Breast epithelium (tissue), 4 donors: ENCODE results near the gene UNC5A. TPM values are rescaled to one million over a fixed set of nuclear protein-coding genes. Genes with fewer than 3 reads are reported as not detected.

Experiments used
- DNase-seq, 2 donors: peaks; one replicate each; pipeline ENCODE4 v3.0.0-alpha.2; 2019; ENCODE audit warnings: low spot score in 2 of 2
- H3K27ac ChIP-seq, 2 donors: fragments of 200-600 bp; sonication (generic) in 1 of 2; one replicate each; pipeline ENCODE4 v1.5.1; 2016 to 2019; ENCODE audit warnings: mild to moderate bottlenecking in 1 of 2
- H3K27me3 ChIP-seq, 2 donors: fragments of 200-600 bp; sonication (generic) in 1 of 2; one replicate each; pipeline versions ENCODE4 v1.5.1 to v1.6.0; 2017 to 2019; ENCODE audit warnings: control low read depth in 1 of 2, mild to moderate bottlenecking in 1 of 2
- H3K36me3 ChIP-seq: fragments of 200-600 bp; one replicate; pipeline ENCODE4 v1.5.1; 2019
- H3K4me1 ChIP-seq, 2 donors: fragments of 200-600 bp; sonication (generic); one replicate each; pipeline ENCODE4 v1.5.1; 2016 to 2019; ENCODE audit warnings: control low read depth in 1 of 2
- H3K4me3 ChIP-seq, 3 donors: fragments of 200-600 bp; sonication (generic); 1 replicate in 2 of 3; 2 replicates in 1 of 3; pipeline ENCODE4 v1.5.1; 2016 to 2019; ENCODE audit warnings: mild to moderate bottlenecking in 3 of 3, moderate library complexity in 2 of 3
- H3K9me3 ChIP-seq, 2 donors: fragments of 200-600 bp; sonication (generic) in 1 of 2; one replicate each; pipeline ENCODE4 v1.5.1; 2016 to 2019; ENCODE audit warnings: control low read depth in 1 of 2
- POLR2A ChIP-seq: fragments of 450-650 bp; IDR thresholded peaks from one replicate; pipeline ENCODE4 v1.6.1; 2016; ENCODE audit warnings: antibody characterized with exemption, mild to moderate bottlenecking, moderate library complexity
- POLR2AphosphoS5 ChIP-seq, 3 donors: sonication (generic); formaldehyde crosslinking; IDR thresholded peaks; one replicate each; pipeline ENCODE4 v1.6.1; 2017; ENCODE audit warnings: antibody characterized with exemption in 3 of 3
- intact Hi-C: fragments of 100-400 bp; cut with DNase I; formaldehyde crosslinking; loops from one replicate; pipeline ENCODE4 v1.15.1; 2023; ENCODE audit warnings: low total_unique reads
- total RNA-seq, 3 donors: library from RNA; depleted of rRNA; stranded (reverse); fragments of >200 nt; gene quantifications; one replicate each; pipeline ENCODE4 v1.1.0, GENCODE V29; 2016
- TF ChIP-seq, protein P1 (sequence below), 3 donors: fragments of 450-650 bp; IDR thresholded peaks; one replicate each; pipeline ENCODE4 v1.5.1; 2016 to 2017; ENCODE audit warnings: antibody characterized with exemption in 3 of 3, mild to moderate bottlenecking in 3 of 3, moderate library complexity in 3 of 3

Gene UNC5A
- total RNA-seq, 3 donors from 2014 or later, result 0.15 to 2.9 TPM; not detected in 1

DNA sequence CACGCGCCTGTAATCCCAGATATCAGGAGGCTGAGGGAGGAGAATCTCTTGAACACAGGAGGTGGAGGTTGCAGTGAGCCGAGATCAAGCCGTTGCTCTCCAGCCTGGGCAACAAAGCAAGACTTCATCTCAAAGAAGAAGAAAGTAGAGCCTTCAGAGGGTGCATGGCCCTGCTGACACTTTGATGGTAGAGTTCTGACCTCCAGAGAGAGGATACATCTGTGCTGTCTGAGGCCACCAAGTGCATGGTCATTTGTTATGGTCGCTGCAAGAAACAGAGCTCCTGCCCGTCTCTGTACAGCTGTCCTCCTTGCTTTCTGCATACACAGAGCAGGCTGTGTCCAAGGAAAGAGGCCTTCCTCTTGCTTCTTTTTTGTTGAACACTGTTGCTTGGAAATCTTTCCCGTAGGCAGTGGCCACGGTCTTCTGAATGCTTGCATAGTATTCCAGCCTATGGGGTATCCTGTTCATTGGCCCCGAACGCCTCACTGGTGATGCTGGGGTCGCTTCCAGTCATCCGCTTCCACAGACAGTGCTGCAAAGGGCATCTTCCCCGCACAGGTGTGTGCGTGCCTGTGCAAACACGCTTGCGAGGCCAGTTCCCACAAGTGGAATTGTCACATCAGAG, 36.8 kb upstream of the UNC5A start:
- TF ChIP-seq POLR2AphosphoS5 (IDR thresholded peaks at IDR 0.05), result no peak
- TF ChIP-seq, protein P1, sequence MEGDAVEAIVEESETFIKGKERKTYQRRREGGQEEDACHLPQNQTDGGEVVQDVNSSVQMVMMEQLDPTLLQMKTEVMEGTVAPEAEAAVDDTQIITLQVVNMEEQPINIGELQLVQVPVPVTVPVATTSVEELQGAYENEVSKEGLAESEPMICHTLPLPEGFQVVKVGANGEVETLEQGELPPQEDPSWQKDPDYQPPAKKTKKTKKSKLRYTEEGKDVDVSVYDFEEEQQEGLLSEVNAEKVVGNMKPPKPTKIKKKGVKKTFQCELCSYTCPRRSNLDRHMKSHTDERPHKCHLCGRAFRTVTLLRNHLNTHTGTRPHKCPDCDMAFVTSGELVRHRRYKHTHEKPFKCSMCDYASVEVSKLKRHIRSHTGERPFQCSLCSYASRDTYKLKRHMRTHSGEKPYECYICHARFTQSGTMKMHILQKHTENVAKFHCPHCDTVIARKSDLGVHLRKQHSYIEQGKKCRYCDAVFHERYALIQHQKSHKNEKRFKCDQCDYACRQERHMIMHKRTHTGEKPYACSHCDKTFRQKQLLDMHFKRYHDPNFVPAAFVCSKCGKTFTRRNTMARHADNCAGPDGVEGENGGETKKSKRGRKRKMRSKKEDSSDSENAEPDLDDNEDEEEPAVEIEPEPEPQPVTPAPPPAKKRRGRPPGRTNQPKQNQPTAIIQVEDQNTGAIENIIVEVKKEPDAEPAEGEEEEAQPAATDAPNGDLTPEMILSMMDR (IDR thresholded peaks at IDR 0.05), result no peak
- TF ChIP-seq POLR2A, result no peak
- Histone ChIP-seq H3K4me1 (no peaks in the 10 kb centered on the region), H3K36me3 (no peaks in the 10 kb centered on the region), H3K4me3 (no peak overlapping the region), H3K27ac (no peak overlapping the region), H3K27me3 (peaks cover 0 to 33% of the 10 kb centered on the region in 2 donors), H3K9me3 (no peaks in the 10 kb centered on the region)
- peak in 1 of 2 donors; percentile 20 for DNase-seq
- intact Hi-C loops, result no loop called here

DNA sequence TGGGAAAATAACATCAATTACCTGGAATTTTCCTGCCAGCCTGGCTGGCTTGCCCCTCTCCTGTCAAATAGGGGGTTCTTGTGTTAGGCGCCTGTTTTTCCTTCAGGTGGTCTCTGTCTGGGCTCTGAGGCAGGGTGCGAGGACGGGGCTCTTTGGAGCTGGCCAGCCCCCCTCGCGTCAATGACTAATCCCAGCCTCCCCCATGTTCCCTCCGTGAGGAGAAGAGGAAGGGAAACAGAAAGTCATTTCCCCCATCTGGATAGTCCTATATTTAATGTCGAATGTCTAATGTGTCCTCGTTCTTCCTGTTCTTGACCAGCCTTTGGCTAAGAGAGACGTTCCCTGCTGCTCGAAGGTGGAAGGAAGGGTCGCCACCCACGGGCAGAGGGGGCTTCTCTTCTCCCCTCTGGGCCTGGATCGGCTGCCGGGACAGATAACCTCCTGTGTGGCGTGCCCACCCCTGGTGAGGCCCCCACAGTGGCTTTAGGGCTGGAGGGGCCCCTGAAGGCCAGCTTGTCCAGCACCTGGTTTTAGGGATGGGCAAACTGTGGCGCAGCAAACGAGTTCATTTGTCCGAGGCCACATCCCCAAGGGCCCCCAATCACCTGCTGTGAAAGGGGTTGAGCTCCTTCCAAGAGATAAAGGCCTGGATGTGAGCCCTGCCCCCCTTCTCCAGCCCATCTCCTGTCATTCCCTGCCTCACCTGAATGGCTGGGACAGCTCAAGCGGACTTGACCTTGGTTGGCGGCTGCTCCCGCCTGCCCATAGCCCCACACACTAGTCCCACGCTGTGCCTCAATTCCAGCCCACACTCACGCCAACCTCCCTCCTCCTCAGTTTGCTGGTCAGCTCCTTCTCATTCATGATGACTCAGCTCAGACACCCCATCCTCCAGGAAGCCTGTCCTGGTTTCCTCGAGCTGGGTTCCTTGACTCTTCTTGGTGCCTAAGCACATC, 35.9 kb upstream of the UNC5A start:
- Histone ChIP-seq H3K36me3 (no peaks in the 10 kb centered on the region), H3K4me3 (no peak overlapping the region), H3K27me3 (peaks cover 0 to 28% of the 10 kb centered on the region in 2 donors), H3K27ac (no peak overlapping the region), H3K9me3 (no peaks in the 10 kb centered on the region), H3K4me1 (no peaks in the 10 kb centered on the region)
- DNase-seq, result peak in 1 of 2 donors; percentile 47
- intact Hi-C loops, result no loop called here
- TF ChIP-seq, protein P1 (IDR thresholded peaks at IDR 0.05), result no peak
- TF ChIP-seq POLR2A, result no peak
- TF ChIP-seq POLR2AphosphoS5 (IDR thresholded peaks at IDR 0.05), result no peak

DNA sequence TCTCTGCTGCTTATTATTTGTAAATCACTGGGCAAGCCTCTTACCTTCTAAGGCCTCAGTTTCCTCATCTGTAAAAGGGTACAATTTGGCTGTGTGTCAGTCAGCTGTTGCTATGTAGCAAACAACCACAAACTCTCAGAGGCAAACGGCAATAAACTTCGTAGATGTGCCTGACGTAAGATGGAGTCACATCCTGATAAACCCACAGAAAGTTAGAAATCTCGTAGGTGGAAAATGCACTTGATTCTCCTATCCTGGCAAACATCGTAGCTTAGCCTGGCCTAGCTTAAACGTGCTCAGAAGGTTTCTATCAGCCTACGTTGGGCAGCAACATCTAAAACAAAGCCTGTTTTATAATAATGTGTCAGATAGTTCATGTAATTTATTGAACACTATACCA, 35.0 kb upstream of the UNC5A start:
- H3K27me3 ChIP-seq, result peaks cover 0 to 35% of the 10 kb centered on the region in 2 donors
- no peaks in the 10 kb centered on the region for H3K4me1 ChIP-seq
- no peak overlapping the region for H3K4me3 ChIP-seq
- DNase-seq, result no peak
- intact Hi-C loops, result no loop called here
- H3K27ac ChIP-seq, result no peak overlapping the region
- no peaks in the 10 kb centered on the region for H3K36me3 ChIP-seq
- TF ChIP-seq POLR2A, result no peak
- TF ChIP-seq POLR2AphosphoS5 (IDR thresholded peaks at IDR 0.05), result no peak
- no peaks in the 10 kb centered on the region for H3K9me3 ChIP-seq

DNA sequence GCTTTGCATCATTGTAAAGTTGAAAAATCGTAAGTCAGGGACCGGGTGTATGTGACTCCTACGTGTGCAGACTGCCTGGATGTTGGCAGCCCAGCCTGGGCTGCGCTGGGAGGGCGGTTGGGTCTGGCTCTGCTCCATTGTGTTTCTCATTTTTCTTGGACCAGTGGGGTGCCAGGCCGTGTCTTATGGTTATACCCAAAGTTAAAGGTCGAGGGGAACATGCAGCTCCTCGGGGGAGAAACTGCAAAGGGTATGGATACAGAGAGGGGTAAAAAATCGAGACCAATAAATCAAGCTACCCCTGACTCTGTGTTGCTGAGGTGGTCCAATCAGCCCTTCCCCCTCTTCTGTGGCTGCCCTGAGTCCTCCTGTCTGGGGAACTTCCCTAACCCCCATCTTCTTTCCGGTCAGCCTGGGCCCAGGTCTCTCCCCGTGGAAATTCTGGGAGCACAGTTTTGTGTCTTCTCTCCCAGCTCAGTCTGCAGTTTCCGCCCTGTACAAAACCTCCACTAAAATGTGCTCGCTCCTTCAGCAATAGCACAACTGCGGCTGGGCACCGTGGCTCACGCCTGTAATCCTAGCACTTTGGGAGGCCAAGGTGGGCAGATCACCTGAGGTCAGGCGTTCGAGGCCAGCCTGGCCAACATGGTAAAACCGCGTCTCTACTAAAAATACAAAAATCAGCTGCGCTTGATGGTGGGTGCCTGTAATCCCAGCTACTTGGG, 34.1 kb upstream of the UNC5A start:
- Histone ChIP-seq H3K4me1 (no peaks in the 10 kb centered on the region), H3K36me3 (no peaks in the 10 kb centered on the region), H3K27ac (no peak overlapping the region), H3K4me3 (no peak overlapping the region), H3K27me3 (peaks cover 0 to 43% of the 10 kb centered on the region in 2 donors), H3K9me3 (no peaks in the 10 kb centered on the region)
- TF ChIP-seq, protein P1 (IDR thresholded peaks at IDR 0.05), result no peak
- TF ChIP-seq POLR2A, result no peak
- TF ChIP-seq POLR2AphosphoS5 (IDR thresholded peaks at IDR 0.05), result no peak
- peak in 1 of 2 donors; percentile 41 for DNase-seq
- intact Hi-C loops, result no loop called here

DNA sequence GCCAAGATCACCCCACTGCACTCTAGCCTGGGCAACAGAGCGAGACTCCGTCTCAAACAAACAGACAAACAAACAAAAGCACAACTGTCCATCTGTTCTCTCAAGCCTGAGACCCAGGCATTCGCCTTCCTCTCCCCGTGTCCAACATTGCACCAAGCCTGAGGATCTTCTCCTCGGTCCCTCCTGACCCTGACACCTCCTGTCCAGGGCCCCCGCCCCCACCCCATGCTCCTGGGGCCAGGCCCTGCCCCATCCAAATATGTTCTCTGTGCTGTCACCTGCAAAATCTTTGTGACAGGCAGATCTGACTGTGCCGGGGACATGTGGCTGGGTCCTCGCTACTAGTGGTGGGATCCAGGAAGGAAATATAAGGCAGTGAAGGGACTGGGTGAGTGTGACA, 33.4 kb upstream of the UNC5A start:
- Histone ChIP-seq H3K27me3 (peaks cover 0 to 48% of the 10 kb centered on the region in 2 donors), H3K9me3 (no peaks in the 10 kb centered on the region), H3K4me1 (no peaks in the 10 kb centered on the region), H3K27ac (no peak overlapping the region), H3K36me3 (no peaks in the 10 kb centered on the region), H3K4me3 (no peak overlapping the region)
- intact Hi-C loops, result no loop called here
- DNase-seq, result peak; percentile 5 to 6
- TF ChIP-seq POLR2A (no peak), POLR2AphosphoS5 (IDR thresholded peaks at IDR 0.05) (no peak)
- TF ChIP-seq, protein P1 (IDR thresholded peaks at IDR 0.05), result no peak
